GM12801 (cell line): ENCODE results near the gene MRPL49.

Experiments
- TF ChIP-seq, protein P1 (sequence below): IDR thresholded peaks from one replicate; pipeline ENCODE4 v1.5.1; 2011; ENCODE audit warnings: control low read depth; ENCODE audit not compliant: insufficient read length; ENCODE audit errors: extremely low read depth

Gene MRPL49

DNA sequence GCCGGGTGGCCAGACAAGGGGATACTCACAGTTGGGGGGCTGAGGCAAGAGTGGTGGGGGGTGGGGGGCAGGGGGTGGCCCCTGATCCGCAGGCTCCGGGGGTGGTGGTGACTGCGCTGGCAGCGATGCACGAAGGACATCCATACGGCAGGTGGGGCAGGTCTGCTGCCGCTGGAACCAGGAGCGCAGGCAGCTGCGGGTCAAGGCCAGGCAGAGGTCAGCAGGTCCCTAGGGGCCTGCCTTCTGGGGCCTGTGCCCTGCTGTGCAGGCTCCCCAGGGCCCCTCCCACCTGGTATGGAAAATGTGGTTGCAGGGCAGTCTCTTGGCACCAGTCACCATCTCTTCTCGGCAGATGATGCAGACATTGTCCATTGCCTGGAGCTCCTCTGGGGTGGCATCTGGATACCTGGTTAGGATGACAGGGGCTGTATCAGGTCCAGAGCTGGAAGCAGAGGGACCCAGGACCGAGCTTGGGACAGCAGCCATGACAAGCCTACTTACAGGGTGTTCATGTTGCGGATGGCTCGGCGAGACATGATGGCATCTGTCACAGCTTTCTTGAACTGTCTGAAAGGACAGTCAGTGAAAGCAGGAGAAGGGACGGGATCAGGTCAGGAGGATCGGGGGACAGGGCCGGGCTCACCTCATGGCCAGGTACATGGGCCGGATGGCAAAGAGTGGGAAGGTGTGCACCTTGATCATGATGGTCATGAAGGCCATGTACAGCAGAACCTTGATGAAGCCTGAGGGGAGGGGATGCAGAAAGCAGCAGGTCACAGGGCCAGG lies 8.7 kb downstream of the MRPL49 start:
- TF ChIP-seq, protein P1, sequence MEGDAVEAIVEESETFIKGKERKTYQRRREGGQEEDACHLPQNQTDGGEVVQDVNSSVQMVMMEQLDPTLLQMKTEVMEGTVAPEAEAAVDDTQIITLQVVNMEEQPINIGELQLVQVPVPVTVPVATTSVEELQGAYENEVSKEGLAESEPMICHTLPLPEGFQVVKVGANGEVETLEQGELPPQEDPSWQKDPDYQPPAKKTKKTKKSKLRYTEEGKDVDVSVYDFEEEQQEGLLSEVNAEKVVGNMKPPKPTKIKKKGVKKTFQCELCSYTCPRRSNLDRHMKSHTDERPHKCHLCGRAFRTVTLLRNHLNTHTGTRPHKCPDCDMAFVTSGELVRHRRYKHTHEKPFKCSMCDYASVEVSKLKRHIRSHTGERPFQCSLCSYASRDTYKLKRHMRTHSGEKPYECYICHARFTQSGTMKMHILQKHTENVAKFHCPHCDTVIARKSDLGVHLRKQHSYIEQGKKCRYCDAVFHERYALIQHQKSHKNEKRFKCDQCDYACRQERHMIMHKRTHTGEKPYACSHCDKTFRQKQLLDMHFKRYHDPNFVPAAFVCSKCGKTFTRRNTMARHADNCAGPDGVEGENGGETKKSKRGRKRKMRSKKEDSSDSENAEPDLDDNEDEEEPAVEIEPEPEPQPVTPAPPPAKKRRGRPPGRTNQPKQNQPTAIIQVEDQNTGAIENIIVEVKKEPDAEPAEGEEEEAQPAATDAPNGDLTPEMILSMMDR: no peak

DNA sequence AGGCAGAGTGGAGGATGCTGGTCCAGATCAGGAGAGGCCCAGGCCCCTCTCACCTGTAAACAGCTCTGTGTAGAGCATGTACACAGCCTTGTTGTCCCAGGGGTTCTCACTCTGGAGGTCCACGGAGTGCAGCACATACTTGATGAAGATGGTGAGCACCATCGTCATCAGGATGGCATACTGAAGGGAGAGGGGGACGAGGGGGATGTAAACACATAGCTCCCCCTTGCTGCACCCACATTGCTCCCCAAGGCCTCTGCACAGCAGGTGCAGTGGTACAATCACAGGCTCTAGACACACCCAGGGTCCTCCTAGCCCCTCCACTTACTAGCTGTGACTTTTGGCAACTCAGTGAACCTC lies 9.3 kb downstream of the MRPL49 start:
- TF ChIP-seq, protein P1: no peak

DNA sequence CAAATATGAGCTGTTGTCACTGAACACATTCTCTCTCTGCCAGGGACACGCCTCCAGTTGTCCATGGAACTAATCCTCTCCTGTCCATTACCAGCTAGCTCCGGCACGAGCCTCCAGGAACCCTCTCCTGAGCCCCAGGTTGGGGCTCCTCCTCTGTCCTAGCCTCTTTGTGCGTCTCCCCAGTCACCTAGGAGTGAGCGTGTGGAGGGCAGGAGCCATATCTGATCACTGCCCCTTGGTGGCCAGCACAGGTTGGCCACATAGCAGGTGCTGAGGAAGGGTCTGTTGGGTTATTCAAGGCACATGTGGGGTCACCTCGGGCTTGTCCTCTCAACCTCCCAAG lies 9.7 kb downstream of the MRPL49 start:
- TF ChIP-seq, protein P1: no peak

DNA sequence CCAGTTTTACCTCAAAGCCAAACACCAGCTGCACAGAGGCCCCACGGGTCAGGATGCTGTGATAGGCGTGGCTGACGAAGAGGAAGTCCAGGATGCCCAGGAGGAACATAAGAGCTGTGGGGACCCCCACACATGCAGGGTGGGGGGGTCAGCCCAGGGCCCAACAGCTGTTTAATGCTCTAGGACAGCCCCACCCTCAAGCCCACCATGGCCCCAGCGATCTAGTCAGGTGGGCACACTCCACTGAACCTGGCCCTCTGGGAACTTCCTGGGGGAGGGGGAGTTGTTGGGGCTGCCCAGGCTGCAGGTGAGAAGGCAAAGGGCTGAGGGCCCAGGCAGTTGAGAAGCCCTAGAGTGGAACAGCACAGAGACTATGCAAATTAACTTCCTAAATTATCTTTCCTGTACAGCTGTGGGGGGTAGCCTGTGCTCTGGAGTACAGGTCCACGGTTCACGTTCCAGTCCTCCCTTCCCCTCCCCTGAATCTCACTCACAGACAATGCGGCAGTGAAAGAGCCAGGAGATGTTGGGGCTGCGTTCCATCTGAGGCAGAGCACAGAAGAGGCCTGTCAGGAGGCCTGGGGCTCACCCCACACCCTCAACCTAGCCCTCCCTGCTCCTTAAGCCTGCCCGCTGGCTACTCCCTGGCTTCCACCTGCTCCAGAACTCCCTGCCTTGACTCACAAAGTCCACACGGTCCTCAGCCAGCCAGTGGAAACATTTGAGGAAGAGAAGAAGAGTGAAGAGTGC lies 10.3 kb downstream of the MRPL49 start:
- TF ChIP-seq, protein P1: no peak

DNA sequence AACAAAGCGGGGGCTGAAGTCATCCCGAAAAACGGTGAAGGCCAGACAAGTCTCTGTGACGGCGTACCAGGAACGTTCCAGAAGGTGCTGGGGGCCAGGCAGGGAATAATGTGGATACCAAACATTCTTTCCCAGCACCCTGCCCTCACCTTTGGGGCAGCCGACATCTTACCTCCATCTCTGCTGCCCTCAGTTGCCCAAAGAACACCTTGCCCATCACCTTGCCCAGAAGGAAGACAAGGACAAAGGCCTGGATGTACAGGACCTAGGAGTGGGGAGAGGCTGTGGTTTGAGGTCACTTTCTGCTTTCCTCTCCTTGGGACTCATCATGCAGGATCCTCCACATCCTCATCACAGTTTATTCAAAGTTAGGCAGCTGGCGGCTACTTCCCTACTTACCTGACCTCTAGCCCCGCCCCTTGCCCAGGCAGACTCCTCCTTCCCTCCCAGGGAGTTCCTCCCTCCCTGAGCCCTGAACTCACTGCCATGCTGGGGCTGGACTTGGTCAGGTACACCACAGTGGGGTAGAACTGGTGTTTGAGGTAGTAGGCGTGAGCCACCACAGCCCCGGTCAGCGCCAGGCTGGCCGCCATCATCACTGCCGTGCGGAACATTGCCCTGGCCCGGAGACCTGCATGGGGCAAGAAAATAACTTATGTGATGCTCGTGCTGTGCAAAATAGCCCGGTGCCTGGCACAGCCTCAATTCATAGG lies 11.0 kb downstream of the MRPL49 start:
- TF ChIP-seq, protein P1: no peak

DNA sequence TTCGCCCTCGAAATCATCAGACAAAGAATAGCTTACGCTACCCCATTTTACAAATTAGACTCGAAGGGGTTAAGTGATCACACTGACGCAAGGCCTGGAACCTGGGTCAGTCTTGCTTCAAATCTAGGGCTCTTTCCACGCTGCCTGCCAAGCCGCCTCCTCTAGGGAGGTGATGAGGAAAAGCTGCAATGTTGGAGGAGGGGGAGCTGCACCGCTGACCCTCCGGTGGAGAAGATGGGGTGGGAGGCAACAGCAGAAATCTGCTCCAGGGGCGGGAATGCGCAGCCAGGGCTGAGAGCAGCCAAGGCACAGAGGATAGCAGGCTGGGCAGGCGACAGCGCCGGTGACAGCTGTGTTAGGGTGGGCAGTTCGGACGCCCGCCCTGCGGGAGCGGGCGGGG lies 11.6 kb downstream of the MRPL49 start:
- TF ChIP-seq, protein P1: no peak

DNA sequence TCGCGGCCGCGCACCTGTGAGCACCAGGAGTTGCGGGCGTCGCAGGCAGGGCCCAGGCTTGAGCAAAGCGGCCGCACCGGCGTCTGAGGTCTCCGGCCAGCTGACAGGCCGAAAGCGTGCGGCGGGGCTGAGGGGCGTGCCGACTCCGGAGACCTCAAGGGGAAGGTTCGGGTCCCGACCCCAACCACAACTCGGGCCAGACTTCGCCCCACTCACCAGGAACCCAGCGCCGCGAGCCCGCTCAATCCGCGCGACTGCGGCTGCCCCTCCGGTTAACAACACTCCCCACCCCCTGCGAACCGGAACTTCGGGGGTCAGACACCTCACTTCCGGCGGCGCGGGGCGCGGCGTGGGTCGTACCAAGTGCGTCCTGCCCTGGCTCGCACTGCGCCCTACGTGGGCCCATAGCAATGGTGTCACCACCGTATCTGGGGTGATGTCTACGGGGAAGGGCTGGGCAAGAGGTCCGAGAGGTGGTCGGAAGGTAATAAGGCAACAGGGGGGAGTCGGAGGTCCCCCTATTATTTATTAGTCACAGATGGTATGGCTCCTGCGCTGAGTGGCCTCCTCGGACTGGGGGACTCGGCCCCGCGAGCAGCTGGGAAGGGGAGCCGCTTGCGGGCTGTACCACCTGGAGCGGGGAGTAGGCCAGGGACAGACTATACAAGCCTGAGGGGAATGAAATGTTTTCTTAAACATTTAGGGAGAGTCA lies 12.3 kb downstream of the MRPL49 start, which contains the start of gene SYVN1:
SYVN1 (minus strand) TSS at position 280 of the 712 bp plus-strand sequence. CDS start 918 bp downstream, outside the sequence.
- TF ChIP-seq, protein P1: no peak
